GM23248 (cell line): ENCODE data around the gene SLC35A3. TPM values are rescaled to one million over a fixed set of nuclear protein-coding genes. Genes with fewer than 3 reads are reported as not detected.

ENCODE experiments used
- DNase-seq: peaks from one replicate; pipeline ENCODE4 v3.0.0-alpha.2; 2015
- H2AFZ ChIP-seq: fragments of 200-600 bp; sonication (generic); 2 replicates; pipeline ENCODE4 v1.6.1; 2016; ENCODE audit warnings: antibody characterized with exemption
- H3F3A ChIP-seq: fragments of 200-600 bp; sonication (generic); 2 replicates; pipeline ENCODE4 v1.6.1; 2016; ENCODE audit warnings: mild to moderate bottlenecking, antibody characterized with exemption, mixed run types; ENCODE audit not compliant: insufficient read depth
- H3K27ac ChIP-seq: fragments of 200-600 bp; sonication (generic); 2 replicates; pipeline ENCODE4 v1.5.1; 2016; ENCODE audit warnings: mild to moderate bottlenecking
- H3K27me3 ChIP-seq: fragments of 200-600 bp; sonication (generic); replicated peaks from 2 replicates; pipeline ENCODE4 v1.6.1; 2016; ENCODE audit warnings: mild to moderate bottlenecking; ENCODE audit not compliant: insufficient read depth
- H3K36me3 ChIP-seq: fragments of 200-600 bp; sonication (generic); 2 replicates; pipeline ENCODE4 v1.6.1; 2016; ENCODE audit warnings: low read depth, mild to moderate bottlenecking
- H3K4me1 ChIP-seq: fragments of 200-600 bp; sonication (generic); 2 replicates; pipeline ENCODE4 v1.6.1; 2016; ENCODE audit warnings: mild to moderate bottlenecking; ENCODE audit not compliant: insufficient read depth
- H3K4me2 ChIP-seq: fragments of 200-600 bp; sonication (generic); one replicate; pipeline ENCODE4 v1.6.1; 2016; ENCODE audit warnings: mild to moderate bottlenecking; ENCODE audit not compliant: unreplicated experiment
- H3K4me3 ChIP-seq: fragments of 200-600 bp; sonication (generic); 2 replicates; pipeline ENCODE4 v1.5.1; 2016; ENCODE audit warnings: mild to moderate bottlenecking
- H3K79me2 ChIP-seq: fragments of 200-600 bp; sonication (generic); 2 replicates; pipeline ENCODE4 v1.6.1; 2016; ENCODE audit warnings: mild to moderate bottlenecking; ENCODE audit not compliant: insufficient read depth
- H3K9ac ChIP-seq: fragments of 200-600 bp; sonication (generic); 2 replicates; pipeline ENCODE4 v1.6.1; 2016; ENCODE audit warnings: mild to moderate bottlenecking
- H3K9me2 ChIP-seq: fragments of 200-600 bp; sonication (generic); 2 replicates; pipeline ENCODE4 v1.6.1; 2016; ENCODE audit warnings: mixed run types, mild to moderate bottlenecking, moderate library complexity; ENCODE audit not compliant: insufficient read depth
- H3K9me3 ChIP-seq: fragments of 200-600 bp; sonication (generic); one replicate; pipeline ENCODE4 v1.6.1; 2017; ENCODE audit warnings: low read depth
- H4K20me1 ChIP-seq: fragments of 200-600 bp; sonication (generic); 2 replicates; pipeline ENCODE4 v1.6.0; 2016; ENCODE audit not compliant: insufficient read depth
- EZH2 ChIP-seq: fragments of 200-600 bp; sonication (generic); IDR thresholded peaks from 2 replicates; pipeline ENCODE4 v1.6.1; 2018; ENCODE audit warnings: antibody characterized with exemption, mild to moderate bottlenecking; ENCODE audit not compliant: insufficient read depth, poor library complexity, severe bottlenecking
- EZH2phosphoT487 ChIP-seq: fragments of 200-600 bp; sonication (generic); IDR thresholded peaks from 2 replicates; pipeline ENCODE4 v1.6.1; 2018; ENCODE audit warnings: antibody characterized with exemption, moderate library complexity, mild to moderate bottlenecking, low read depth; ENCODE audit not compliant: insufficient read depth
- WGBS, 2 experiments: methylation state at CpG; one replicate each; pipeline ENCODE4 v1.1.6; 2015 to 2017; ENCODE audit warnings: low lambda C conversion rate in 2 of 2, low coverage in 1 of 2; ENCODE audit errors: missing lambda C conversion rate in 2 of 2; 5-methylcytosine and 5-hydroxymethylcytosine counted together
- in situ Hi-C: fragments of 300-500 bp; cut with MboI; formaldehyde crosslinking; loops from 2 replicates; pipeline ENCODE4 v1.15.0; 2020
- polyA plus RNA-seq: library from polyadenylated mRNA; unstranded; fragments of >200 nt; fragmentation: Nextera tagmentation; extraction: Ambion mirVana; gene quantifications from 2 replicates; pipeline ENCODE4 v1.2.1, GENCODE V29; 2016
- total RNA-seq: library from RNA; depleted of rRNA; stranded (reverse); fragments of >200 nt; shearing (Covaris generic); gene quantifications from 2 replicates; pipeline ENCODE4 v1.2.3, GENCODE V29; 2014

Gene SLC35A3
- total and polyA plus RNA-seq, 2 experiments from 2014 or later: 30.7 to 46.0 TPM

DNA sequence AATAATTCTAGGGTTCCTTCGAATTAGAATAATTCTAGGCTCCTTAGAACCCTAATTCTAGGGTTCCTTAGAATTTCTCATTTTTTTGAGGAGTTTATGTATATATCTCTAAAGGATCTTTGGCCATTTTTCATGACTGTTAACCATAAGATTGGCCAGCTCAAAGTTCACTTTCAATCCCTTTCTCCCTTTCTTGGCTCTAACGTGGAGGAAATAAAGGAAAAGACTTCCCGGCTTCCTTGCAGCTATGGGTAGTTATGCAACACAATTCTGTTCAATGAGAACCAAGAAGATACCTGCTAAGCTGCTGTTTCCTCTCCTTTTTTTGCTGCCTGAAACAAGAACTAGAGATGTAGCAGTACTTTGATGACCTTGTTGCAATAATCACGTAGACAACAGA is 27.2 kb downstream of the SLC35A3 start:
- H3K4me3 ChIP-seq: no peak overlapping the region
- no peak overlapping the region for H3K27ac ChIP-seq
- peaks cover 13% of the 10 kb centered on the region; the same call in 1 of the 2 replicates for H3K36me3 ChIP-seq
- peaks cover 48% of the 10 kb centered on the region for H3K79me2 ChIP-seq
- no peaks in the 10 kb centered on the region for H4K20me1 ChIP-seq
- H3K9me3 ChIP-seq: no peaks in the 10 kb centered on the region
- no peak overlapping the region for H3K4me2 ChIP-seq
- WGBS, 2 experiments: 97 to 99% methylated on average over 4 of the region's 4 CpGs
- H3K27me3 ChIP-seq: no peaks in the 10 kb centered on the region
- in situ Hi-C loops: no loop called here
- no peak for DNase-seq
- no peaks in the 10 kb centered on the region for H3K9me2 ChIP-seq
- TF ChIP-seq EZH2phosphoT487 (no peak), EZH2 (no peak)
- no peaks in the 10 kb centered on the region for H3F3A ChIP-seq
- no peak overlapping the region for H2AFZ ChIP-seq
- no peak overlapping the region for H3K9ac ChIP-seq
- no peaks in the 10 kb centered on the region for H3K4me1 ChIP-seq

DNA sequence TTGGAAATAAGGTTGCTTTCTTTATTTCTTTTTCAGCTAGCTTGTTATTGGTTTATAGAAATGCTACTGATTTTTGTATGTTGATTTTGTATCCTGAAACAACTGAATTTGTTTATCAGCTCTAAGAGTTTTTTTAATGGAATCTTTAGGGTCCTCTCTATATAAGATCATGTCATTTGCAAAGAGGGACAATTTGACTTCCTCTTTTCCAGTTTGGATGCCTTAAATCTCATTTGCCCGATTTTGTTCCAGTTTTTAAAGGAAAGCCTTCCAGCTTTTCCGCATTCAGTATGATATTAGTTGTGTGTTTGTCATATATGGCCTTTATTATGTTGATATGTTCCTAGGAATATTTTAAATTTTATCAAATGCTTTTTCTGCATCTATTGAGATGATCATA is 31.7 kb downstream of the SLC35A3 start:
- Histone ChIP-seq H3K27ac (no peak overlapping the region), H3K79me2 (peaks cover 70% of the 10 kb centered on the region), H2AFZ (no peak overlapping the region)

DNA sequence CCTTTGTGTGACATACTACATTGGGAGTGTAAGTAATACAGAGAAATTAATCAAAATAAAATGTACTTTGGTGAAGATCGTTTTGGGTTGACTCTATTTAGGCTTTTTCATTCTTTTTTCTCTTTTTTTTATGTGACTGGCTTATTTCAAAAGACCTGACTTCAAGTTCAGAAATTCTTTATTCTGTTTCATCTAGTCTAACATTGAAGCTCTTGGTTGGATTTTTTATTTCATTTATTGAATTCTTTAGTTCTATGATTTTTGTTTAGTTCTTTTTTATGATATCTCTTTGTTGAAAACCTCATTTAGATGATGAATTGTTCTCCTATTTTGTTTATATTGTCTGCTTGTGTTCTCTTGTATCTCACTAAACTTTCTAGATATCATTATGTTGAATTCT is 35.6 kb downstream of the SLC35A3 start:
- no peak overlapping the region for H3K9ac ChIP-seq
- no peak overlapping the region for H3K27ac ChIP-seq
- in situ Hi-C loops: no loop called here
- H3K9me3 ChIP-seq: no peaks in the 10 kb centered on the region
- 92 to 93% methylated on average over 1 of the region's 1 CpG for WGBS, 2 experiments
- H3K4me3 ChIP-seq: no peak overlapping the region
- no peaks in the 10 kb centered on the region for H3K36me3 ChIP-seq
- H2AFZ ChIP-seq: no peak overlapping the region
- H3K4me1 ChIP-seq: peaks cover 12% of the 10 kb centered on the region
- TF ChIP-seq EZH2 (no peak), EZH2phosphoT487 (no peak)
- H4K20me1 ChIP-seq: no peaks in the 10 kb centered on the region
- DNase-seq: no peak
- H3K4me2 ChIP-seq: no peak overlapping the region
- H3F3A ChIP-seq: peaks cover 6% of the 10 kb centered on the region
- no peaks in the 10 kb centered on the region for H3K27me3 ChIP-seq
- peaks cover 75% of the 10 kb centered on the region for H3K79me2 ChIP-seq
- no peaks in the 10 kb centered on the region for H3K9me2 ChIP-seq

More for the DNA sequence above, 31.7 kb downstream of the SLC35A3 start:
- no peak for TF ChIP-seq EZH2phosphoT487
- no peak for TF ChIP-seq EZH2
- H3K36me3 ChIP-seq: no peaks in the 10 kb centered on the region
- H3K4me1 ChIP-seq: no peaks in the 10 kb centered on the region
- no peaks in the 10 kb centered on the region for H4K20me1 ChIP-seq
- no peaks in the 10 kb centered on the region for H3F3A ChIP-seq
- no peaks in the 10 kb centered on the region for H3K9me2 ChIP-seq
- no peak overlapping the region for H3K9ac ChIP-seq
- in situ Hi-C loops: no loop called here
- no peaks in the 10 kb centered on the region for H3K27me3 ChIP-seq
- WGBS, 2 experiments: 99 to 100% methylated on average over 2 of the region's 2 CpGs
- DNase-seq: no peak
- H3K4me3 ChIP-seq: no peak overlapping the region
- H3K4me2 ChIP-seq: no peak overlapping the region
- H3K9me3 ChIP-seq: no peaks in the 10 kb centered on the region

DNA sequence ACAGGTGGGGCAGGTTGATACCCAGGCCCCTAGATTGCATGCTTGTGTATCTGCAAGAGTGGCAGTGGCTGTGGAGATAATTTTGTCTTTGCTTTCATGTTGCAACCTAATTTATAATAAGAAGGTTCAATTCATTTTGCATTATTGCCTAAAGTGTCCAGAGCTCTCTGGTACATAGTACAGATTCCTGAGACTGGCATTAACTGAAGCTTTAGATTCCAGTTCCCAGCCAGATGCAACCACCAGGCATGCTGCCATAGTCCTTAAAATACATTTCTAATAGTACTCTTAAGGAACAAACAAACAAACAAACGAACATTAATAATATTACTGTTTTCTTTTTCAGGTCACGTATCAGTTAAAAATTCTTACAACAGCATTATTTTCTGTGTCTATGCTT is 36.9 kb downstream of the SLC35A3 start:
- 95 to 97% methylated on average over 2 of the region's 2 CpGs for WGBS, 2 experiments

DNA sequence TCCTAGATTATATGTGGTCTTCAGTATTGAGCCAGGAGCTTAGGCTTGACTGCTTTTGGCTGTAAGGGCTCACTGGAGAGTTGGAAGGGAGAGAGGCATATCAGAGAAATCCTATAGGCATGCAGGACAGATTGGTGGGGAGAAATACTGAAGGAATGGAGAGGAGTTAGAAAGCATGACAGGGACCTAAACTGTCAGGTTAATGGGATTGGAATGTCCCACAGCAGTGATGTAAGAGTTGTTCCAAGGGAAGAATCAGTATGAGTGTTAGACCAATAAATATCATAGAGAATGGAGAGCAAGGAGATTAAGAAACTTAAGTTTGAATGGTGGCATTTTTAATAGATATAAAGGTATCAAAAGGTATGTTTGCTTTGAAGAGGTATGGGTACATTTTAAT is 39.7 kb downstream of the SLC35A3 start:
- H3K9me3 ChIP-seq: no peaks in the 10 kb centered on the region
- no peaks in the 10 kb centered on the region for H3K27me3 ChIP-seq
- H3K4me1 ChIP-seq: peaks cover 12% of the 10 kb centered on the region
- H3K36me3 ChIP-seq: 0 out of 2 replicates have a peak, but pooled peaks cover 4% of the 10 kb centered on the region
- H3K79me2 ChIP-seq: peaks cover 34% of the 10 kb centered on the region
- no peak overlapping the region for H3K27ac ChIP-seq
- H2AFZ ChIP-seq: no peak overlapping the region
- H3K4me2 ChIP-seq: no peak overlapping the region
- in situ Hi-C loops: no loop called here
- no peak overlapping the region for H3K4me3 ChIP-seq
- H3F3A ChIP-seq: peaks cover 6% of the 10 kb centered on the region
- no peak overlapping the region for H3K9ac ChIP-seq
- H3K9me2 ChIP-seq: no peaks in the 10 kb centered on the region
- no peak for TF ChIP-seq EZH2phosphoT487
- TF ChIP-seq EZH2: no peak
- H4K20me1 ChIP-seq: no peaks in the 10 kb centered on the region
- DNase-seq: peak; percentile 72

More for the DNA sequence above, 36.9 kb downstream of the SLC35A3 start:
- Histone ChIP-seq H2AFZ (no peak overlapping the region), H3K4me1 (peaks cover 12% of the 10 kb centered on the region), H3K9ac (no peak overlapping the region), H3K9me2 (no peaks in the 10 kb centered on the region), H3K36me3 (no peaks in the 10 kb centered on the region), H3K4me2 (no peak overlapping the region), H3K27me3 (no peaks in the 10 kb centered on the region), H4K20me1 (no peaks in the 10 kb centered on the region), H3K4me3 (no peak overlapping the region), H3K9me3 (no peaks in the 10 kb centered on the region), H3F3A (peaks cover 6% of the 10 kb centered on the region), H3K27ac (no peak overlapping the region), H3K79me2 (peaks cover 62% of the 10 kb centered on the region)
- DNase-seq: no peak
- in situ Hi-C loops: no loop called here
- TF ChIP-seq EZH2 (no peak), EZH2phosphoT487 (no peak)
